ENCODE results near the gene CEP112. TPM values are rescaled to one million over a fixed set of nuclear protein-coding genes. Genes with fewer than 3 reads are reported as not detected.

Gene CEP112
- total and polyA plus RNA-seq, 9 of the 15 experiments (the other 6 are each of a cell fraction or from before 2014, with no cell fraction given), result 0.84 TPM; not detected in 8

- intact Hi-C loops (cut with micrococcal nuclease), result no loop called here
- no peaks in the 10 kb centered on the region for H3K4me1 ChIP-seq (replicated peaks in 1 of 2; ENCODE audit: control insufficient read depth in 2 of 2, insufficient read depth in 2 of 2, low read length in 2 of 2)
- no peaks in the 10 kb centered on the region for H4K20me1 ChIP-seq (replicated peaks; ENCODE audit: control insufficient read depth, insufficient read depth, low read length)
- no peak overlapping the region for H3K4me3 ChIP-seq
- H3K9ac ChIP-seq (ENCODE audit: insufficient read depth in 1 of 2, low read depth in 2 of 2, low read length in 2 of 2), result no peak overlapping the region
- no peak for DNase-seq (ENCODE audit: extremely low read depth in 1 of 4, low spot score in 3 of 4)
- H2AFZ ChIP-seq (ENCODE audit: low read depth, low read length), result no peak overlapping the region
- no peaks in the 10 kb centered on the region for H3K27me3 ChIP-seq (ENCODE audit: control insufficient read depth in 2 of 2, insufficient read depth in 2 of 2, low read length in 2 of 2)
- no peaks in the 10 kb centered on the region for H3K36me3 ChIP-seq (ENCODE audit: control insufficient read depth, insufficient read depth, low read length)
- BruUV-seq (replicated peaks), result no TSS peak
- H3K4me2 ChIP-seq (ENCODE audit: insufficient read depth, low read length), result no peak overlapping the region
- in situ Hi-C loops (cut with MboI), result no loop called here
- H3K27ac ChIP-seq (ENCODE audit: extremely low read depth, low read depth, low read length), result no peak overlapping the region
- ATAC-seq, result no peak
- no peaks in the 10 kb centered on the region for H3K79me2 ChIP-seq (ENCODE audit: control insufficient read depth, insufficient read depth, low read length)
- H3K9me1 ChIP-seq (ENCODE audit: control insufficient read depth, insufficient read depth, low read length), result no peaks in the 10 kb centered on the region
- 0% methylated on average over 1 of the region's 1 CpG for WGBS (ENCODE audit: insufficient coverage, low coverage, missing lambda C conversion rate)
- no peak for FAIRE-seq
- no peaks in the 10 kb centered on the region for H3K9me3 ChIP-seq (replicated peaks; ENCODE audit: control insufficient read depth, insufficient read depth, low read depth, low read length)
- POLR2A ChIA-PET, result no interaction called here
- CTCF ChIA-PET (ENCODE audit: low intra/inter-chr PET ratio), result no interaction called here
- TF ChIP-seq SMAD3 (CRISPR knock-in tag; conservative IDR thresholded peaks at IDR 0.05) (no peak), ZNF253 (CRISPR knock-in tag; conservative IDR thresholded peaks at IDR 0.05) (no peak), U2AF1 (optimal IDR thresholded peaks at IDR 0.05; ENCODE audit: low read depth, low read length) (no peak), CREB1 (IDR thresholded peaks at IDR 0.05) (no peak), CREB1 (CRISPR knock-in tag; IDR thresholded peaks at IDR 0.05) (no peak), ZBTB43 (CRISPR knock-in tag; IDR thresholded peaks at IDR 0.05) (no peak), PHB2 (IDR thresholded peaks at IDR 0.05; ENCODE audit: low read depth) (no peak), MTA2 (IDR thresholded peaks at IDR 0.05; ENCODE audit: low read depth) (no peak), MYC (IDR thresholded peaks at IDR 0.05; ENCODE audit: low read depth, low read length) (no peak), MYC (CRISPR knock-in tag; IDR thresholded peaks at IDR 0.05; ENCODE audit: borderline replicate concordance, low read depth) (no peak), XRCC4 (IDR thresholded peaks at IDR 0.05; ENCODE audit: extremely low read depth, insufficient read depth, insufficient read length) (no peak), ESRRB (CRISPR knock-in tag; IDR thresholded peaks at IDR 0.05; ENCODE audit: borderline replicate concordance) (no peak), CEBPG (CRISPR knock-in tag; IDR thresholded peaks at IDR 0.05) (no peak), CEBPG (tag; conservative IDR thresholded peaks at IDR 0.05 in 1 of 2, IDR thresholded peaks at IDR 0.05 in 1 of 2) (no peak), KAT7 (CRISPR knock-in tag; IDR thresholded peaks at IDR 0.05; ENCODE audit: borderline replicate concordance) (no peak), ATF2 (CRISPR knock-in tag; IDR thresholded peaks at IDR 0.05) (no peak), SLC30A9 (CRISPR knock-in tag; IDR thresholded peaks at IDR 0.05) (no peak)
- TF ChIP-seq, protein P1, sequence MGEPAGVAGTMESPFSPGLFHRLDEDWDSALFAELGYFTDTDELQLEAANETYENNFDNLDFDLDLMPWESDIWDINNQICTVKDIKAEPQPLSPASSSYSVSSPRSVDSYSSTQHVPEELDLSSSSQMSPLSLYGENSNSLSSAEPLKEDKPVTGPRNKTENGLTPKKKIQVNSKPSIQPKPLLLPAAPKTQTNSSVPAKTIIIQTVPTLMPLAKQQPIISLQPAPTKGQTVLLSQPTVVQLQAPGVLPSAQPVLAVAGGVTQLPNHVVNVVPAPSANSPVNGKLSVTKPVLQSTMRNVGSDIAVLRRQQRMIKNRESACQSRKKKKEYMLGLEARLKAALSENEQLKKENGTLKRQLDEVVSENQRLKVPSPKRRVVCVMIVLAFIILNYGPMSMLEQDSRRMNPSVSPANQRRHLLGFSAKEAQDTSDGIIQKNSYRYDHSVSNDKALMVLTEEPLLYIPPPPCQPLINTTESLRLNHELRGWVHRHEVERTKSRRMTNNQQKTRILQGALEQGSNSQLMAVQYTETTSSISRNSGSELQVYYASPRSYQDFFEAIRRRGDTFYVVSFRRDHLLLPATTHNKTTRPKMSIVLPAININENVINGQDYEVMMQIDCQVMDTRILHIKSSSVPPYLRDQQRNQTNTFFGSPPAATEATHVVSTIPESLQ (CRISPR knock-in tag; IDR thresholded peaks at IDR 0.05), result no peak
- TF ChIP-seq, protein P2, sequence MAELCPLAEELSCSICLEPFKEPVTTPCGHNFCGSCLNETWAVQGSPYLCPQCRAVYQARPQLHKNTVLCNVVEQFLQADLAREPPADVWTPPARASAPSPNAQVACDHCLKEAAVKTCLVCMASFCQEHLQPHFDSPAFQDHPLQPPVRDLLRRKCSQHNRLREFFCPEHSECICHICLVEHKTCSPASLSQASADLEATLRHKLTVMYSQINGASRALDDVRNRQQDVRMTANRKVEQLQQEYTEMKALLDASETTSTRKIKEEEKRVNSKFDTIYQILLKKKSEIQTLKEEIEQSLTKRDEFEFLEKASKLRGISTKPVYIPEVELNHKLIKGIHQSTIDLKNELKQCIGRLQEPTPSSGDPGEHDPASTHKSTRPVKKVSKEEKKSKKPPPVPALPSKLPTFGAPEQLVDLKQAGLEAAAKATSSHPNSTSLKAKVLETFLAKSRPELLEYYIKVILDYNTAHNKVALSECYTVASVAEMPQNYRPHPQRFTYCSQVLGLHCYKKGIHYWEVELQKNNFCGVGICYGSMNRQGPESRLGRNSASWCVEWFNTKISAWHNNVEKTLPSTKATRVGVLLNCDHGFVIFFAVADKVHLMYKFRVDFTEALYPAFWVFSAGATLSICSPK (IDR thresholded peaks at IDR 0.05; ENCODE audit: borderline replicate concordance), result no peak
These were observed 128.2 kb downstream of the CEP112 start for GRCh38 chr17:66063686-66064085.
